ENCODE data around the gene TMEM107.

GRCh38 chr17:8212312-8213180, 36.4 kb upstream of the TMEM107 start:
- TF ChIP-seq EZH2 (IDR thresholded peaks at IDR 0.05; ENCODE audit: borderline replicate concordance, low read length) = no peak
- TF ChIP-seq, protein P1, sequence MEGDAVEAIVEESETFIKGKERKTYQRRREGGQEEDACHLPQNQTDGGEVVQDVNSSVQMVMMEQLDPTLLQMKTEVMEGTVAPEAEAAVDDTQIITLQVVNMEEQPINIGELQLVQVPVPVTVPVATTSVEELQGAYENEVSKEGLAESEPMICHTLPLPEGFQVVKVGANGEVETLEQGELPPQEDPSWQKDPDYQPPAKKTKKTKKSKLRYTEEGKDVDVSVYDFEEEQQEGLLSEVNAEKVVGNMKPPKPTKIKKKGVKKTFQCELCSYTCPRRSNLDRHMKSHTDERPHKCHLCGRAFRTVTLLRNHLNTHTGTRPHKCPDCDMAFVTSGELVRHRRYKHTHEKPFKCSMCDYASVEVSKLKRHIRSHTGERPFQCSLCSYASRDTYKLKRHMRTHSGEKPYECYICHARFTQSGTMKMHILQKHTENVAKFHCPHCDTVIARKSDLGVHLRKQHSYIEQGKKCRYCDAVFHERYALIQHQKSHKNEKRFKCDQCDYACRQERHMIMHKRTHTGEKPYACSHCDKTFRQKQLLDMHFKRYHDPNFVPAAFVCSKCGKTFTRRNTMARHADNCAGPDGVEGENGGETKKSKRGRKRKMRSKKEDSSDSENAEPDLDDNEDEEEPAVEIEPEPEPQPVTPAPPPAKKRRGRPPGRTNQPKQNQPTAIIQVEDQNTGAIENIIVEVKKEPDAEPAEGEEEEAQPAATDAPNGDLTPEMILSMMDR (conservative IDR thresholded peaks at IDR 0.05 in 1 of 2, IDR thresholded peaks at IDR 0.05 in 1 of 2; ENCODE audit: extremely low read depth in 1 of 2, insufficient read depth in 1 of 2, low read depth in 1 of 2, low read length in 2 of 2) = no peak

Measured in mammary epithelial cell (primary cell).